Ovary (tissue), 3 donors: Measurements from ENCODE around the gene HSPA8.

ENCODE experiments used
- CTCF ChIP-seq, 3 donors: fragments of 450-650 bp in 2 of 3; fragments of 200-600 bp in 1 of 3; IDR thresholded peaks; one replicate each; pipeline versions ENCODE4 v1.5.1 to v1.8.0; 2016 to 2022; ENCODE audit warnings: antibody characterized with exemption in 3 of 3, mild to moderate bottlenecking in 1 of 3
- POLR2A ChIP-seq: fragments of 450-650 bp; IDR thresholded peaks from one replicate; pipeline ENCODE4 v1.6.1; 2017; ENCODE audit warnings: antibody characterized with exemption, mild to moderate bottlenecking, moderate library complexity
- donor health status: DM: no; HTN: no; CAD: no.

GRCh38 chr11:123069908-123070821 is 8.2 kb upstream of the HSPA8 start:
- TF ChIP-seq CTCF (IDR thresholded peaks at IDR 0.05) (no peak), POLR2A (no peak)
